ENCODE measurements around the gene PARD3B. TPM values are rescaled to one million over a fixed set of nuclear protein-coding genes. Genes with fewer than 3 reads are reported as not detected.

Gene PARD3B
- total RNA-seq, 1 experiment from 2014 or later: 2.0 TPM

DNA sequence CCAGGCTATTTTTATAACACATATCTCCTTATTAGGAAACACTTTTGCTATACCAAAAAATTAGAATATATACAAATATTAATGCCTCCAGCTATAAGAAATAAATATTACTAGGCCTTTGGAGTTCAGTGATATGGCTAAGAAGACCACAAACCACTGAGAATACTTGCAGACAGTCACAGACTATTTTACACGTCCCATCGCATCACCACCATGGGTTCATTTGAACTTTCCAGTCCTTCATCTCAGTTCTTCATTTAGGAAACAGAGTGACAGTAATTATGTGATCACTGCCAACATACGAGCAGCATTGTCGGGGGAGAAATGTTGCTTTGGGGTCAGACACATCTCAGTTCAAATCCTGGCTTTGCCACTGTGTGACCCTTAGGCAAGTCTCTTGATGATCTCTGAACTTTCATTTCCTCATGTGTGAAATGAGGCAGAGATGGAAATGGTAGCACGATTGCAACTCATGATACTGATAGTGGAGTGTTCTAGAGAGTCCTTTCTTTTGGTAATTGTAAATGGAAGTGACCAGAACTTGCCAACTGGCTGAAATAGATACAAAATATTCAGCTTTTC lies 998.1 kb downstream of the PARD3B start:
- Histone ChIP-seq H3K9me3 (ENCODE audit: control insufficient read depth in 1 of 2, insufficient read depth in 1 of 2, low read depth in 1 of 2, low read length in 2 of 2) (no peaks in the 10 kb centered on the region), H4K20me1 (ENCODE audit: insufficient read depth) (no peaks in the 10 kb centered on the region), H3K27me3 (ENCODE audit: insufficient read depth, low read length) (peaks cover 4% of the 10 kb centered on the region; the same call in 1 of the 2 replicates), H3K4me1 (ENCODE audit: control insufficient read depth in 1 of 2, insufficient read depth in 2 of 2, low read length in 2 of 2) (no peaks in the 10 kb centered on the region), H2AFZ (ENCODE audit: low read depth, low read length, poor library complexity, severe bottlenecking) (no peak overlapping the region), H3K79me2 (ENCODE audit: insufficient read depth, low read length) (no peaks in the 10 kb centered on the region), H3K4me2 (ENCODE audit: low read length) (no peak overlapping the region), H3K27ac (ENCODE audit: low read depth, low read length) (no peak overlapping the region), H3K4me3 (replicated peaks in 1 of 2; ENCODE audit: low read depth in 1 of 2, low read length in 2 of 2) (no peak overlapping the region), H3K9me2 (ENCODE audit: insufficient read depth) (no peaks in the 10 kb centered on the region), H3K36me3 (ENCODE audit: control insufficient read depth in 1 of 2, insufficient read depth in 2 of 2, low read length in 2 of 2) (no peaks in the 10 kb centered on the region), H3K9ac (ENCODE audit: low read length) (no peak overlapping the region)
- BruUV-seq (replicated peaks): no TSS peak
- ATAC-seq (no peak), DNase-seq (ENCODE audit: low read depth, low spot score) (no peak)
- ChIA-PET POLR2A (no interaction called here), RAD21 (ENCODE audit: low non-redundant PET in 1 of 2, low total read pairs in 2 of 2, uncharacterized antibody in 2 of 2, unreplicated experiment in 2 of 2) (no interaction called here), CTCF (no interaction called here)
- no peak for TF ChIP-seq ZFX (IDR thresholded peaks at IDR 0.05)
- no peak for TF ChIP-seq EZH2 (IDR thresholded peaks at IDR 0.05)
- TF ChIP-seq JUND (IDR thresholded peaks at IDR 0.05): no peak
- no peak for TF ChIP-seq SRF (IDR thresholded peaks at IDR 0.05; ENCODE audit: low read depth)
- TF ChIP-seq SP1 (IDR thresholded peaks at IDR 0.05; ENCODE audit: low read depth): no peak
- no peak for TF ChIP-seq EZH2phosphoT487 (IDR thresholded peaks at IDR 0.05; ENCODE audit: borderline replicate concordance)
- TF ChIP-seq POLR2AphosphoS5 (IDR thresholded peaks at IDR 0.05; ENCODE audit: low read depth, low read length): no peak
- intact Hi-C loops (cut with micrococcal nuclease): no loop called here

DNA sequence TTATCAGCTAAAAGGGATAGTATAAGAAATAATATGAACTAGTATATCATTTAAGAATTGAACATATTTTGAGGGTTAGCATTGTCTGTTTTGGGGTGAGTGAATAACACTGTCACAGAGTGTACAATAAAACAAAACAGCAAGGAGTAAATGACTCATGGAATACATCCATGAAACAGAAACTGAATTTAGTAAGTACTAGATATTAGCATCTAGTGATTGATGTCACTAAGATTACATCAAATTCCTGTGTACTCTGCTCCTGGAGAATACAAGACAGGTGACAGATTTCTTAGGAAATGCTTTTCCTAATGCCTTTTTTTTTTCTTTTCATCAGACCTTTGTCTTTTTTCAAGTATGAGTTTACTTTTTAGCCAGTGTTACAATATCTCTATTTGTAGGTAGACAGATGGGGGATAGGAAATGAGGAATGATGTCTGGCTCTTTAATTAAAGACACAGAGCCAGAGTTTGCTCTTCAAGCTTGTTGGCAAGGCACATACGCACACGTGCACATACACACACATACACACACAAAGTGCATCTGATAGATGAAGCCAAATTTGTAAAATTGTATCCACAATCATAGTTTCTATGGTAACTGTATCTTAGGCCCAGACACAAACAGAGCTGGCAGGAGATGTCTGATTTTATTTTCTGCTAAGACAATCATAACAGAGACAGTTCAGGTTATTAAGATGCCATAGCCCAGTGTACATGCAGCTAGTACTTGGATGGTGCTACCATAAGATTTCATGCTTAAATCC lies 998.8 kb downstream of the PARD3B start:
- DNase-seq (ENCODE audit: low read depth, low spot score) (no peak), ATAC-seq (no peak)
- Histone ChIP-seq H4K20me1 (ENCODE audit: insufficient read depth) (no peaks in the 10 kb centered on the region), H3K9me3 (ENCODE audit: control insufficient read depth in 1 of 2, insufficient read depth in 1 of 2, low read depth in 1 of 2, low read length in 2 of 2) (no peaks in the 10 kb centered on the region), H3K4me2 (ENCODE audit: low read length) (no peak overlapping the region), H3K9ac (ENCODE audit: low read length) (no peak overlapping the region), H3K79me2 (ENCODE audit: insufficient read depth, low read length) (no peaks in the 10 kb centered on the region), H3K4me1 (ENCODE audit: control insufficient read depth in 1 of 2, insufficient read depth in 2 of 2, low read length in 2 of 2) (no peaks in the 10 kb centered on the region), H3K4me3 (replicated peaks in 1 of 2; ENCODE audit: low read depth in 1 of 2, low read length in 2 of 2) (no peak overlapping the region), H3K27ac (ENCODE audit: low read depth, low read length) (no peak overlapping the region), H3K27me3 (ENCODE audit: insufficient read depth, low read length) (peaks cover 4% of the 10 kb centered on the region; the same call in 1 of the 2 replicates), H2AFZ (ENCODE audit: low read depth, low read length, poor library complexity, severe bottlenecking) (no peak overlapping the region), H3K9me2 (ENCODE audit: insufficient read depth) (no peaks in the 10 kb centered on the region), H3K36me3 (ENCODE audit: control insufficient read depth in 1 of 2, insufficient read depth in 2 of 2, low read length in 2 of 2) (no peaks in the 10 kb centered on the region)
- ChIA-PET POLR2A (no interaction called here), RAD21 (ENCODE audit: low non-redundant PET in 1 of 2, low total read pairs in 2 of 2, uncharacterized antibody in 2 of 2, unreplicated experiment in 2 of 2) (no interaction called here), CTCF (no interaction called here)
- intact Hi-C loops (cut with micrococcal nuclease): no loop called here
- BruUV-seq (replicated peaks): no TSS peak
- TF ChIP-seq EZH2 (IDR thresholded peaks at IDR 0.05): no peak
- TF ChIP-seq EGR1 (IDR thresholded peaks at IDR 0.05; ENCODE audit: low read depth): no peak
- no peak for TF ChIP-seq JUND (IDR thresholded peaks at IDR 0.05)
- TF ChIP-seq, protein P1, sequence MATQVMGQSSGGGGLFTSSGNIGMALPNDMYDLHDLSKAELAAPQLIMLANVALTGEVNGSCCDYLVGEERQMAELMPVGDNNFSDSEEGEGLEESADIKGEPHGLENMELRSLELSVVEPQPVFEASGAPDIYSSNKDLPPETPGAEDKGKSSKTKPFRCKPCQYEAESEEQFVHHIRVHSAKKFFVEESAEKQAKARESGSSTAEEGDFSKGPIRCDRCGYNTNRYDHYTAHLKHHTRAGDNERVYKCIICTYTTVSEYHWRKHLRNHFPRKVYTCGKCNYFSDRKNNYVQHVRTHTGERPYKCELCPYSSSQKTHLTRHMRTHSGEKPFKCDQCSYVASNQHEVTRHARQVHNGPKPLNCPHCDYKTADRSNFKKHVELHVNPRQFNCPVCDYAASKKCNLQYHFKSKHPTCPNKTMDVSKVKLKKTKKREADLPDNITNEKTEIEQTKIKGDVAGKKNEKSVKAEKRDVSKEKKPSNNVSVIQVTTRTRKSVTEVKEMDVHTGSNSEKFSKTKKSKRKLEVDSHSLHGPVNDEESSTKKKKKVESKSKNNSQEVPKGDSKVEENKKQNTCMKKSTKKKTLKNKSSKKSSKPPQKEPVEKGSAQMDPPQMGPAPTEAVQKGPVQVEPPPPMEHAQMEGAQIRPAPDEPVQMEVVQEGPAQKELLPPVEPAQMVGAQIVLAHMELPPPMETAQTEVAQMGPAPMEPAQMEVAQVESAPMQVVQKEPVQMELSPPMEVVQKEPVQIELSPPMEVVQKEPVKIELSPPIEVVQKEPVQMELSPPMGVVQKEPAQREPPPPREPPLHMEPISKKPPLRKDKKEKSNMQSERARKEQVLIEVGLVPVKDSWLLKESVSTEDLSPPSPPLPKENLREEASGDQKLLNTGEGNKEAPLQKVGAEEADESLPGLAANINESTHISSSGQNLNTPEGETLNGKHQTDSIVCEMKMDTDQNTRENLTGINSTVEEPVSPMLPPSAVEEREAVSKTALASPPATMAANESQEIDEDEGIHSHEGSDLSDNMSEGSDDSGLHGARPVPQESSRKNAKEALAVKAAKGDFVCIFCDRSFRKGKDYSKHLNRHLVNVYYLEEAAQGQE (IDR thresholded peaks at IDR 0.05; ENCODE audit: low read depth): no peak
- TF ChIP-seq SRF (IDR thresholded peaks at IDR 0.05; ENCODE audit: low read depth): no peak
- TF ChIP-seq, protein P2, sequence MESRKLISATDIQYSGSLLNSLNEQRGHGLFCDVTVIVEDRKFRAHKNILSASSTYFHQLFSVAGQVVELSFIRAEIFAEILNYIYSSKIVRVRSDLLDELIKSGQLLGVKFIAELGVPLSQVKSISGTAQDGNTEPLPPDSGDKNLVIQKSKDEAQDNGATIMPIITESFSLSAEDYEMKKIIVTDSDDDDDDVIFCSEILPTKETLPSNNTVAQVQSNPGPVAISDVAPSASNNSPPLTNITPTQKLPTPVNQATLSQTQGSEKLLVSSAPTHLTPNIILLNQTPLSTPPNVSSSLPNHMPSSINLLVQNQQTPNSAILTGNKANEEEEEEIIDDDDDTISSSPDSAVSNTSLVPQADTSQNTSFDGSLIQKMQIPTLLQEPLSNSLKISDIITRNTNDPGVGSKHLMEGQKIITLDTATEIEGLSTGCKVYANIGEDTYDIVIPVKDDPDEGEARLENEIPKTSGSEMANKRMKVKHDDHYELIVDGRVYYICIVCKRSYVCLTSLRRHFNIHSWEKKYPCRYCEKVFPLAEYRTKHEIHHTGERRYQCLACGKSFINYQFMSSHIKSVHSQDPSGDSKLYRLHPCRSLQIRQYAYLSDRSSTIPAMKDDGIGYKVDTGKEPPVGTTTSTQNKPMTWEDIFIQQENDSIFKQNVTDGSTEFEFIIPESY (IDR thresholded peaks at IDR 0.05; ENCODE audit: extremely low read depth, insufficient replicate concordance, low read length): no peak
- no peak for TF ChIP-seq ZNF274 (IDR thresholded peaks at IDR 0.05; ENCODE audit: low read depth, low read length)
- no peak for TF ChIP-seq TCF7L2 (IDR thresholded peaks at IDR 0.05; ENCODE audit: borderline replicate concordance, extremely low read depth, insufficient read depth, insufficient read length)
